Measurements from ENCODE around the gene CHIT1.

Gene CHIT1

DNA sequence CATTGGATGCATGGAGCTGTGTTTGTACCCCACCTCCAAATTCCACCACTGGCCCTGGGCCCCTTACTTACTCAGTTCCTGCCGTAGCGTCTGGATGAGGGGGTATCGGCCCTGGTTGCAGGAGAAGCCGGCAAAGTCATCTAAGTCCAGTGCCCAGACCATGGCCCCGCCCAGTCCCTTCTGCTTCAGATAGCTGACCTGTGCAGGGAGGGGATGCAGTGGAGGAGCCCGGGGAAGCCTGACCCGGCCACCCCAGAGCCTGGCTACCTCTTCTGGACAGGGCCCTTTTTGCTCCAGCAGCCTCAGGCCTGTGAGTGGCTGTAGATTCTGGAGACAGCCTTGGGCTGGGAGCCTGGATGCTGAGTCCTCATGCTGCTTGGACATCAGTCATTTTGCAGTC, 11.8 kb downstream of the CHIT1 start:
- H3K4me3 ChIP-seq (ENCODE audit: low read depth, low read length), result no peak overlapping the region
- no peak for DNase-seq (ENCODE audit: low read depth)
- no peak for TF ChIP-seq MAX (IDR thresholded peaks at IDR 0.05; ENCODE audit: low read depth, low read length)
- no peak for TF ChIP-seq CTCF (IDR thresholded peaks at IDR 0.05; ENCODE audit: low read depth, low read length)
- TF ChIP-seq MYC (IDR thresholded peaks at IDR 0.05; ENCODE audit: low read depth, low read length), result no peak
- TF ChIP-seq POLR2A (IDR thresholded peaks at IDR 0.05; ENCODE audit: extremely low read depth, insufficient read length), result no peak

DNA sequence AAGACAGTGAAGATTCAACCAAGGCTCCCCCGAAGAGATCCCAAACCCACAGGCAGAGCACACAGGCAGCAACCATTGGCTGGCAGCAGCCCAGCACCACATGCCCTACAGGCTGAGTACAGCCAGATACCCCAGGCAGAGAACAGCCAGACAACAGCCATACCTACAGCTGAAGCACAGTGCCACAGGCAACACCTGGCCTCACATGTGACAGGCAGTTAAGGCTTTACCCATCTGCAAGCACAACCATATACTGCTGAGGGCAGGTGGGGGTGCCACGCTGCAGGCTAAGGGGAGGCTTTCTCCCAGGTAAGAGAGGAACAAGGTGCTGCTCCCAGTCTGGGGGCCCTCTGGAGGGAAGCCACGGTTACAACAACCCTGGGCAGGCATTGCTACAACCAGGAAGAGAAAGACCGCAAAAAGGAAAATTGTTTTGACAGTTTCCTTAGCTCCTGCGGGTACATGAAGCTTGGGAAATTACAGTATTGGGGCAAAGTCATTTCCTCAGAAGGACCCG, 12.3 kb downstream of the CHIT1 start:
- no peak for TF ChIP-seq MAX (IDR thresholded peaks at IDR 0.05; ENCODE audit: low read depth, low read length)
- no peak for TF ChIP-seq CTCF (IDR thresholded peaks at IDR 0.05; ENCODE audit: low read depth, low read length)
- no peak for TF ChIP-seq POLR2A (IDR thresholded peaks at IDR 0.05; ENCODE audit: extremely low read depth, insufficient read length)
- no peak for TF ChIP-seq MYC (IDR thresholded peaks at IDR 0.05; ENCODE audit: low read depth, low read length)
- H3K4me3 ChIP-seq (ENCODE audit: low read depth, low read length), result no peak overlapping the region
- no peak for DNase-seq (ENCODE audit: low read depth)

- H3K4me3 ChIP-seq (ENCODE audit: low read depth, low read length), result no peak overlapping the region
- DNase-seq (ENCODE audit: low read depth), result peak; percentile 82
Measured at GRCh38 chr1:203216274-203217138, 13.0 kb downstream of the CHIT1 start.

GRCh38 chr1:203215573-203215972, 13.9 kb downstream of the CHIT1 start:
- H3K4me3 ChIP-seq (ENCODE audit: low read depth, low read length), result no peak overlapping the region
- no peak for TF ChIP-seq MYC (IDR thresholded peaks at IDR 0.05; ENCODE audit: low read depth, low read length)
- no peak for TF ChIP-seq CTCF (IDR thresholded peaks at IDR 0.05; ENCODE audit: low read depth, low read length)
- DNase-seq (ENCODE audit: low read depth), result peak; percentile 51

More at GRCh38 chr1:203216274-203217138, 13.0 kb downstream of the CHIT1 start:
- no peak for TF ChIP-seq POLR2A (IDR thresholded peaks at IDR 0.05; ENCODE audit: extremely low read depth, insufficient read length)
- peak; percentile 99 for TF ChIP-seq MAX (IDR thresholded peaks at IDR 0.05; ENCODE audit: low read depth, low read length)
- TF ChIP-seq MYC (IDR thresholded peaks at IDR 0.05; ENCODE audit: low read depth, low read length), result peak; percentile 85
- peak; percentile 56 for TF ChIP-seq CTCF (IDR thresholded peaks at IDR 0.05; ENCODE audit: low read depth, low read length)

DNA sequence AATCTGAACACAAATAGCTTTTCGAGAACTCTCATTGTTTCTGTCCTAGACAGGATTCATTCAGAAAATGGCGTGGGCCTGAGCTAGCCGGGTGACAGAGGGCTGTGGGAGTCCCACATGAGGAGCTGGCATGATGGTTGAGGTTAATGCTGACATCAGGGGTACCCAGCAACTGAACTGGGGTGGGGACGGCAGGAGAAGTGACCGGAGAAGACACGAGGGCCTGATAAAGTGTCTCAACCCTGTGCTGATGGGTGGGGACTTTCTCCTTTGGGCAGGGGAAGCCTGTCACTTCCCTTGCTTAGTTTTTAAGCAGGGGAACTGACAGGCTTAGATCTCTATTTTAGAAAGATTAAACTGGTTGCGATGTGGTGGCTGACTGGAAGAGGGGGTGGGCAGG, 14.6 kb downstream of the CHIT1 start:
- TF ChIP-seq MYC (IDR thresholded peaks at IDR 0.05; ENCODE audit: low read depth, low read length), result no peak
- no peak overlapping the region for H3K4me3 ChIP-seq (ENCODE audit: low read depth, low read length)
- DNase-seq (ENCODE audit: low read depth), result peak; percentile 42

DNA sequence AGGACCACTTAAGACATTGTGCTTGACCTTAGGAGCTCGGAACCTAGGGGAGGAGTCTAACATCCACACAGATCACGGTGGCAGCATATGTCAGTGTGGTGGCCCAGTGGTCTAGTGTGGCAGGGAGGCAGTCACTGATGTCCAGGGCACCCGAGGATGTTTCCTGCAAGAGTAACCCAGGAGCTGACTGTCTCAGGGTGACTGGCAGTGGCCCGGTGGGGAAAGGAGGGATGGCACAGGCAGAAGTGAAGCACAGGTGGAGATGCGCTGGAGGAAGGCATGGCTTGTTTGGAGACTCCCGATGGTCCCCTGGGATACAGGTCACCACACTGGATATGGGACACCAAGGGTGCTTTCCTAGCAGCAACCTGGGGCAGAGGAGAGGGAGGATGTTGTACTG, 16.3 kb downstream of the CHIT1 start:
- H3K4me3 ChIP-seq (ENCODE audit: low read depth, low read length), result no peak overlapping the region
- no peak for DNase-seq (ENCODE audit: low read depth)
- TF ChIP-seq POLR2A (IDR thresholded peaks at IDR 0.05; ENCODE audit: extremely low read depth, insufficient read length) (no peak), MYC (IDR thresholded peaks at IDR 0.05; ENCODE audit: low read depth, low read length) (no peak), MAX (IDR thresholded peaks at IDR 0.05; ENCODE audit: low read depth, low read length) (no peak), CTCF (IDR thresholded peaks at IDR 0.05; ENCODE audit: low read depth, low read length) (no peak)
